HepG2 (cell line): ENCODE measurements around the gene SUSD3. TPM values are rescaled to one million over a fixed set of nuclear protein-coding genes. Genes with fewer than 3 reads are reported as not detected.
A peak's percentile ranks its signal among the peaks of the same experiment; 100 is the strongest.

ENCODE experiments used
- ATAC-seq: fragments of 200-7000 bp; cut with Tn5 transposase; 3 replicates; pipeline ENCODE4 v1.9.1; 2020; ENCODE audit warnings: mild to moderate bottlenecking, moderate library complexity
- Bru-seq: library from RNA; stranded (reverse); fragments of 400-500 nt; gene quantifications from one replicate; lab custom pipeline; 2021; lab: Mats Ljungman, UMichigan
- BruChase-seq, 2 experiments: library from RNA; stranded (reverse); fragments of 400-500 nt; gene quantifications; one replicate each; lab custom pipeline; 2021; lab: Mats Ljungman, UMichigan
- BruUV-seq: library from RNA; stranded (reverse); fragments of 400-500 nt; replicated peaks from 2 replicates; lab custom pipeline; 2021; lab: Mats Ljungman, UMichigan
- CTCF ChIA-PET: fragments of 300-600 bp; formaldehyde crosslinking; extraction: SDS; loops from one replicate; lab custom pipeline; 2021; ENCODE audit warnings: low total read pairs, inconsistent platforms, low intra/inter-chr PET ratio; lab: Yijun Ruan, JAX
- POLR2A ChIA-PET: fragments of 350-600 bp; sonication (Branson Sonifier 250); formaldehyde crosslinking; loops from one replicate; lab custom pipeline; 2020; ENCODE audit warnings: antibody characterized with exemption, inconsistent platforms; lab: Yijun Ruan, JAX
- DNase-seq: peaks from one replicate; pipeline ENCODE4 v3.0.0-alpha.2; 2015; ENCODE audit warnings: low spot score
- FAIRE-seq: peaks from 3 replicates; lab custom pipeline; 2011; peaks lifted over from hg19 to GRCh38; lab: Jason Lieb, UNC
- H2AFZ ChIP-seq: one replicate; pipeline ENCODE4 v1.6.1; 2011; ENCODE audit warnings: low read length, inconsistent platforms
- H3K27ac ChIP-seq: fragments of 300-600 bp; 3 replicates; pipeline ENCODE4 v1.8.0; 2011; ENCODE audit warnings: mixed run types, mild to moderate bottlenecking, mixed read lengths, low read length, inconsistent platforms; ENCODE audit not compliant: insufficient read depth; ENCODE audit errors: extremely low read length
- H3K27me3 ChIP-seq, 2 experiments: fragments of 200-600 bp in 1 of 2; 2 replicates in 1 of 2; 3 replicates in 1 of 2; pipeline versions ENCODE4 v1.6.0 to v1.8.0; 2011; ENCODE audit warnings: low read length in 2 of 2, mild to moderate bottlenecking in 2 of 2, moderate library complexity in 2 of 2, inconsistent platforms in 1 of 2; ENCODE audit not compliant: insufficient read depth in 2 of 2, control insufficient read depth in 1 of 2
- H3K36me3 ChIP-seq, 2 experiments: fragments of 200-600 bp in 1 of 2; replicated peaks in 1 of 2; 2 replicates in 1 of 2; 3 replicates in 1 of 2; pipeline versions ENCODE4 v1.5.1 to v1.8.0; 2011; ENCODE audit warnings: low read length in 2 of 2, inconsistent platforms in 1 of 2; ENCODE audit not compliant: insufficient read depth in 2 of 2, control insufficient read depth in 1 of 2
- H3K4me1 ChIP-seq: 2 replicates; pipeline ENCODE4 v1.5.1; 2012; ENCODE audit warnings: low read length, inconsistent platforms; ENCODE audit not compliant: insufficient read depth
- H3K4me2 ChIP-seq: 2 replicates; pipeline ENCODE4 v1.6.0; 2011; ENCODE audit warnings: low read depth, low read length, inconsistent platforms
- H3K4me3 ChIP-seq, 3 experiments: fragments of 200-600 bp in 1 of 3; sonication (generic), shearing (Covaris generic) in 1 of 3; replicated peaks in 1 of 3; 2 replicates each; pipeline ENCODE4 v1.5.1; 2011 to 2016; ENCODE audit warnings: low read length in 3 of 3, inconsistent platforms in 2 of 3, low read depth in 2 of 3, mild to moderate bottlenecking in 2 of 3, control low read depth in 1 of 3, mixed read lengths in 1 of 3; ENCODE audit not compliant: insufficient read depth in 1 of 3
- H3K79me2 ChIP-seq: one replicate; pipeline ENCODE4 v1.6.1; 2011; ENCODE audit warnings: low read length, inconsistent platforms; ENCODE audit not compliant: insufficient read depth
- H3K9ac ChIP-seq: 2 replicates; pipeline ENCODE4 v1.6.0; 2011; ENCODE audit warnings: mild to moderate bottlenecking, low read depth, low read length, inconsistent platforms; ENCODE audit not compliant: insufficient read depth
- H3K9me3 ChIP-seq: 2 replicates; pipeline ENCODE4 v1.5.1; 2012; ENCODE audit warnings: mild to moderate bottlenecking, low read length
- H4K20me1 ChIP-seq: 2 replicates; pipeline ENCODE4 v1.6.0; 2011; ENCODE audit warnings: inconsistent platforms, mild to moderate bottlenecking, low read length, moderate library complexity; ENCODE audit not compliant: insufficient read depth
- ATF4 ChIP-seq, 2 experiments: fragments of 450-650 bp in 1 of 2; sonication (generic) in 1 of 2; formaldehyde crosslinking; IDR thresholded peaks; 2 replicates each; pipeline versions ENCODE4 v1.5.0 to v1.8.0; 2020 to 2022; ENCODE audit warnings: mild to moderate bottlenecking in 1 of 2, missing genetic modification reagents in 1 of 2
- BORCS8-MEF2B ChIP-seq: sonication (generic); formaldehyde crosslinking; IDR thresholded peaks from 2 replicates; pipeline ENCODE4 v1.8.0; 2022; ENCODE audit warnings: mild to moderate bottlenecking, missing genetic modification reagents
- KDM6A ChIP-seq: IDR thresholded peaks from 2 replicates; pipeline ENCODE4 v1.6.1; 2016; ENCODE audit warnings: low read depth
- MED13 ChIP-seq: sonication (generic); formaldehyde crosslinking; IDR thresholded peaks from 2 replicates; pipeline ENCODE4 v1.5.0; 2020; ENCODE audit warnings: missing genetic modification reagents
- ONECUT2 ChIP-seq: sonication (generic); formaldehyde crosslinking; IDR thresholded peaks from 2 replicates; pipeline ENCODE4 v1.4.0; 2020; ENCODE audit warnings: missing genetic modification reagents
- TBL1XR1 ChIP-seq: fragments of 150-350 bp; IDR thresholded peaks from 2 replicates; pipeline ENCODE4 v1.6.1; 2014; ENCODE audit warnings: borderline replicate concordance, low read length; ENCODE audit not compliant: partially characterized antibody
- ZFX ChIP-seq: sonication (generic); formaldehyde crosslinking; IDR thresholded peaks from 2 replicates; pipeline ENCODE4 v1.4.0; 2020; ENCODE audit warnings: mild to moderate bottlenecking, low read depth, missing genetic modification reagents, moderate library complexity
- ZNF18 ChIP-seq: sonication (generic); formaldehyde crosslinking; IDR thresholded peaks from 2 replicates; pipeline ENCODE4 v1.8.0; 2022; ENCODE audit warnings: mild to moderate bottlenecking, missing genetic modification reagents; ENCODE audit not compliant: insufficient replicate concordance
- WGBS: methylation state at CpG from one replicate; pipeline ENCODE4 v1.1.6; 2017; ENCODE audit warnings: low lambda C conversion rate; 5-methylcytosine and 5-hydroxymethylcytosine counted together
- in situ Hi-C: cut with HindIII; loops from 2 replicates; pipeline ENCODE4 v1.10.0; 2017; ENCODE audit warnings: low pct_unique_long_range_greater_than_20kb; ENCODE audit not compliant: extremely low pct_ligation_motif_present
- intact Hi-C: fragments of 100-400 bp; cut with micrococcal nuclease; formaldehyde crosslinking; loops from one replicate; pipeline ENCODE4 v1.10.0; 2022; ENCODE audit not compliant: unreplicated experiment
- long read RNA-seq, 2 experiments: library from RNA in 1 of 2; library from polyadenylated mRNA in 1 of 2; stranded (forward) in 1 of 2; unstranded in 1 of 2; transcript quantifications; one replicate each; pipeline ENCODE4 v2.0.0, GENCODE V29; 2019 to 2022
- polyA minus RNA-seq, 3 experiments: library from RNA; depleted of rRNA, polyadenylated mRNA; stranded (reverse); fragments of >200 nt; gene quantifications; 2 replicates each; pipeline ENCODE4 v1.2.3, GENCODE V29; 2011; ENCODE audit warnings: low replicate concordance in 1 of 3
- polyA plus RNA-seq, 8 experiments: library from polyadenylated mRNA; depleted of rRNA in 3 of 8; stranded (reverse) in 7 of 8; unstranded in 1 of 8; fragments of >200 nt; fragmentation: Illumina TruSeq in 4 of 8; extraction: Trizol in 4 of 8; gene quantifications; 2 replicates each; pipeline versions ENCODE4 v1.2.1 to v1.2.3, GENCODE V29; 2011 to 2016; ENCODE audit warnings: low read depth in 4 of 8, missing spikeins in 1 of 8, mixed read lengths in 1 of 8; ENCODE audit not compliant: insufficient read depth in 1 of 8
- total RNA-seq, 5 experiments: library from RNA; depleted of rRNA; stranded (reverse); fragments of >200 nt; fragmentation: Illumina TruSeq; extraction: Trizol; gene quantifications; 2 replicates each; pipeline ENCODE4 v1.2.3, GENCODE V29; 2016; ENCODE audit warnings: low read depth in 1 of 5
- TF ChIP-seq, protein P1 (sequence below): IDR thresholded peaks from 2 replicates; pipeline ENCODE4 v1.6.1; 2016; ENCODE audit warnings: mild to moderate bottlenecking, missing biosample characterization, missing genetic modification reagents

SUSD3 gene
- total RNA-seq (2016; rRNA removed; fragmentation: Illumina TruSeq; extraction: Trizol) (6.0 and 7.0 TPM in 2 replicates), polyA plus RNA-seq (2011; rRNA removed) (9.1 and 11.7 TPM in 2 replicates), polyA minus RNA-seq (2011; rRNA and poly(A)+ RNA removed; ENCODE audit: low replicate concordance) (7.9 TPM in 1 of 2 replicates, not detected in the other), Bru-seq, nascent RNA (percentile 40 among the genes with signal in this experiment), BruChase-seq, experiment 1, labeled RNA remaining after a 6-hour chase (percentile 32 among the genes with signal in this experiment), BruChase-seq, experiment 2, labeled RNA remaining after a 2-hour chase (percentile 39 among the genes with signal in this experiment)
- 10.2 and 12.4 TPM in 2 replicates for total RNA-seq (2016; cell fraction: cytosol; rRNA removed; fragmentation: Illumina TruSeq; extraction: Trizol; ENCODE audit: low read depth)
- total RNA-seq (2016; cell fraction: insoluble cytoplasmic fraction; rRNA removed; fragmentation: Illumina TruSeq; extraction: Trizol): 6.3 and 8.8 TPM in 2 replicates
- total RNA-seq (2016; cell fraction: membrane; rRNA removed; fragmentation: Illumina TruSeq; extraction: Trizol): 10.0 and 14.6 TPM in 2 replicates
- 4.9 and 5.2 TPM in 2 replicates for total RNA-seq (2016; cell fraction: nucleus; rRNA removed; fragmentation: Illumina TruSeq; extraction: Trizol)
- 6.2 and 9.7 TPM in 2 replicates for polyA plus RNA-seq (2011; cell fraction: cytosol; rRNA removed)
- polyA plus RNA-seq (2011; cell fraction: nucleus; rRNA removed): 4.6 and 5.9 TPM in 2 replicates
- 4.2 and 5.4 TPM in 2 replicates for polyA plus RNA-seq (2012)
- polyA plus RNA-seq (2016; cell fraction: cytosol; fragmentation: Illumina TruSeq; extraction: Trizol; ENCODE audit: low read depth): 12.5 and 16.5 TPM in 2 replicates
- polyA plus RNA-seq (2016; cell fraction: insoluble cytoplasmic fraction; fragmentation: Illumina TruSeq; extraction: Trizol; ENCODE audit: low read depth): 5.3 and 7.1 TPM in 2 replicates
- 12.6 and 14.6 TPM in 2 replicates for polyA plus RNA-seq (2016; cell fraction: membrane; fragmentation: Illumina TruSeq; extraction: Trizol; ENCODE audit: low read depth)
- polyA plus RNA-seq (2016; cell fraction: nucleus; fragmentation: Illumina TruSeq; extraction: Trizol; ENCODE audit: insufficient read depth, low read depth): 9.7 and 10.7 TPM in 2 replicates
- polyA minus RNA-seq (2011; cell fraction: cytosol; rRNA and poly(A)+ RNA removed): 1.8 and 2.8 TPM in 2 replicates
- 0.90 and 0.99 TPM in 2 replicates for polyA minus RNA-seq (2011; cell fraction: nucleus; rRNA and poly(A)+ RNA removed)
- long read RNA-seq, experiment 1, partial matches to known transcripts: 0 of 7 reads
- long read RNA-seq, experiment 1, other reads (novel, unspliced or antisense): 3 of 7 reads
- long read RNA-seq, experiment 2, transcript SUSD3-202 (5 exons, 1,195 nt): major isoform, 6 of 9 reads
- long read RNA-seq, experiment 2, partial matches to known transcripts: 0 of 9 reads
- long read RNA-seq, experiment 2, other reads (novel, unspliced or antisense): 1 of 9 reads

DNA sequence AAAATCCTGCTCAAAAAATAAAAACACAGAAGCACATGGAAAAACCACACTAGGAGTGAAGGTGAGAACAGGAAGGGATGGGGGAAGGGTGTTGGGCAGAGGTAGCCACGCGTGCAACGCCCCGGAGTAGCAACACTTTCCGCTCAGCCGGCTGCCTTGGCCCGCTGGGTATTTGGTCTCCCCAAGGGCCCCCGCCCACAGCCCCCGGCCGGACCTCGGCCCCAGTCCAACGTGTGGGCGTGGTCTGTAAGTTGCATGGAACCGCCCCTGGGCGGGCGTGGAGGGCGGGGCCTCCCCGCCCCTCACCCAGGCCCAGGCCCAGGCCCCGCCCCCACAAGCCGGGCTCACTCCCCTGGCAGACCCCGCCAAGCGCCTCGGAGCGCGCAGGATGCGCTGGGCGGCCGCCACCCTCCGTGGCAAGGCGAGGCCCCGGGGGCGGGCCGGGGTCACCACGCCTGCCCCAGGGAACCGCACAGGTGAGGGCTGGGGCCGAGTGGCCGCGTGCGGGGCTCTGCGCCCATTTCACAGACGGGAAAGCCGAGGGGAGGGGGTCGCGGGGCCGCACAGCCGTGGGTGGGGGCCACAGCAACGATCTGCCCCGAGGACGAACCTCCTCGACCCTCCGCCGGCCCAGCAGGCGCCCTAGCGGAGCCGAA, at the start of gene SUSD3:
SUSD3 (plus strand) TSS at position 347 of the 656 bp plus-strand sequence; CDS start at position 389, 42 bp downstream.
- H3K27me3 ChIP-seq: peaks cover 8 to 16% of the 10 kb centered on the region in 2 experiments; a peak in 3 of 5 replicates
- H3K79me2 ChIP-seq: no peaks in the 10 kb centered on the region
- peak within 1 kb of the TSS; percentile 48 for H3K9ac ChIP-seq
- H3K27ac ChIP-seq: peak within 1 kb of the TSS; percentile 36
- BruUV-seq: no TSS peak
- H4K20me1 ChIP-seq: no peaks in the 10 kb centered on the region
- H3K9me3 ChIP-seq: no peaks in the 10 kb centered on the region
- H2AFZ ChIP-seq: no peak within 1 kb of the TSS
- ChIA-PET POLR2A (no interaction called here), CTCF (no interaction called here)
- peak within 1 kb of the TSS; percentile 28 to 64 (median 35); a peak in 5 of 6 replicates for H3K4me3 ChIP-seq
- intact Hi-C loops (loop anchor here (5.0 kb wide), 1 partner anchor 56 kb away; no protein-coding TSS in a partner anchor), in situ Hi-C loops (no loop called here)
- FAIRE-seq (no peak), DNase-seq (peak; percentile 54), ATAC-seq (peak; percentile 33)
- WGBS: 3% methylated on average over 11 of the region's 55 CpGs
- H3K4me1 ChIP-seq: peaks cover 78% of the 10 kb centered on the region
- peak within 1 kb of the TSS; percentile 86 for H3K4me2 ChIP-seq
- H3K36me3 ChIP-seq: no peaks in the 10 kb centered on the region
- TF ChIP-seq ZFX (CRISPR knock-in tag) (peak; percentile 19; the same call in 1 of the 2 replicates), TBL1XR1 (no peak), ATF4 (CRISPR knock-in tag; IDR thresholded peaks at IDR 0.05) (no peak), ZNF18 (CRISPR knock-in tag) (no peak), ONECUT2 (CRISPR knock-in tag) (no peak), MED13 (CRISPR knock-in tag) (no peak), KDM6A (no peak), BORCS8-MEF2B (CRISPR knock-in tag) (no peak)
- TF ChIP-seq, protein P1, sequence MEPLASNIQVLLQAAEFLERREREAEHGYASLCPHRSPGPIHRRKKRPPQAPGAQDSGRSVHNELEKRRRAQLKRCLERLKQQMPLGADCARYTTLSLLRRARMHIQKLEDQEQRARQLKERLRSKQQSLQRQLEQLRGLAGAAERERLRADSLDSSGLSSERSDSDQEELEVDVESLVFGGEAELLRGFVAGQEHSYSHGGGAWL (CRISPR knock-in tag): no peak
